ENCODE measurements around the gene SMARCB1. TPM values are rescaled to one million over a fixed set of nuclear protein-coding genes. Genes with fewer than 3 reads are reported as not detected.
A peak's percentile ranks its signal among the peaks of the same experiment; 100 is the strongest.

Gene SMARCB1
- total and polyA plus RNA-seq, 10 donors = 64.2 to 166 (median 85.8) TPM

DNA sequence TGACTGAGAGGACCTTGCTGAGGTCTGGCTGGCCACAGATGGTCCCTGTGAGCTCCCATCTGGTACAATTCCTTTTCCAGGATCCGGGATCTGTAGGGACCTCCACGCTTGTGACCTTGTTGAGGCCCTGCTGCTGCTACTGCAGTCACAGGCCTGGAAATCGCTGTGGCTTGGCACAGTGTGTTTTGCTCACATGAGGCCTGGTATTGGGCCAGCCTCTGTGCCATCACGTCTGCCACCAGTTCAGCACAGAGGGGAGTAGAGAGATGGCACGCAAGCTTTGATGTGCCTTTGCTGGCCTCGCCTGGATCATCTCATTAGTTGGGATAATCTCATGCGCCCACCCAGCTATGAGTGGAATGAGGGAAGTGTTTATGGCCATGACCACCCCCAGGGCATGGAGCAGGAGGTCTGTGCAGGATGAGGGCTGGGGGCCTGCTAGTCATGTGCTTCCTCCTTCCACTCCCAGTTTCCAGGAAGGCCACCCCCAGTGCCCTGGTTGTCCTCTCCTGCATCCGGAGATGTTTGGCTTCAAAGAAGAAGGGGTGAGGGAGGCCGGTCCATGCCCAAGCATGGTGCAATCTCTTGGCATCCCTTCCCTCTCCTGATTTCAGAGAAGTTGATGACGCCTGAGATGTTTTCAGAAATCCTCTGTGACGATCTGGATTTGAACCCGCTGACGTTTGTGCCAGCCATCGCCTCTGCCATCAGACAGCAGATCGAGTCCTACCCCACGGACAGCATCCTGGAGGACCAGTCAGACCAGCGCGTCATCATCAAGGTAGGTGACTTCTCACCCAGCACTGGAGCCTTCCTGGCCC is 29.6 kb downstream of the SMARCB1 start:
- peak; percentile 44 for DNase-seq
- Histone ChIP-seq H3K27ac (no peak overlapping the region), H3K4me1 (peaks cover 5 to 44% (median 27%) of the 10 kb centered on the region in 6 donors), H3K36me3 (peaks cover 4 to 100% (median 67%) of the 10 kb centered on the region in 6 donors), H3K4me3 (no peak overlapping the region), H3K9me3 (no peaks in the 10 kb centered on the region), H3K27me3 (replicated peaks in 1 of 7) (no peaks in the 10 kb centered on the region)
- TF ChIP-seq, protein P1, sequence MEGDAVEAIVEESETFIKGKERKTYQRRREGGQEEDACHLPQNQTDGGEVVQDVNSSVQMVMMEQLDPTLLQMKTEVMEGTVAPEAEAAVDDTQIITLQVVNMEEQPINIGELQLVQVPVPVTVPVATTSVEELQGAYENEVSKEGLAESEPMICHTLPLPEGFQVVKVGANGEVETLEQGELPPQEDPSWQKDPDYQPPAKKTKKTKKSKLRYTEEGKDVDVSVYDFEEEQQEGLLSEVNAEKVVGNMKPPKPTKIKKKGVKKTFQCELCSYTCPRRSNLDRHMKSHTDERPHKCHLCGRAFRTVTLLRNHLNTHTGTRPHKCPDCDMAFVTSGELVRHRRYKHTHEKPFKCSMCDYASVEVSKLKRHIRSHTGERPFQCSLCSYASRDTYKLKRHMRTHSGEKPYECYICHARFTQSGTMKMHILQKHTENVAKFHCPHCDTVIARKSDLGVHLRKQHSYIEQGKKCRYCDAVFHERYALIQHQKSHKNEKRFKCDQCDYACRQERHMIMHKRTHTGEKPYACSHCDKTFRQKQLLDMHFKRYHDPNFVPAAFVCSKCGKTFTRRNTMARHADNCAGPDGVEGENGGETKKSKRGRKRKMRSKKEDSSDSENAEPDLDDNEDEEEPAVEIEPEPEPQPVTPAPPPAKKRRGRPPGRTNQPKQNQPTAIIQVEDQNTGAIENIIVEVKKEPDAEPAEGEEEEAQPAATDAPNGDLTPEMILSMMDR (IDR thresholded peaks at IDR 0.05 in 8 of 11, conservative IDR thresholded peaks at IDR 0.05 in 3 of 11) = no peak
- TF ChIP-seq POLR2AphosphoS5 (IDR thresholded peaks at IDR 0.05) = no peak
- no peak for TF ChIP-seq POLR2A (IDR thresholded peaks at IDR 0.05)
- 89 to 94% (median 90%) methylated on average over 16 to 18 of the region's 18 CpGs for WGBS, 5 donors
- intact Hi-C loops (cut with DNase I; ENCODE audit: low total_unique reads) = no loop called here

GRCh38 chr22:23817146-23817545 is 30.4 kb downstream of the SMARCB1 start:
- no peak overlapping the region for H3K4me3 ChIP-seq
- peaks cover 4 to 100% (median 68%) of the 10 kb centered on the region in 6 donors for H3K36me3 ChIP-seq
- peak; percentile 37 for DNase-seq
- no peaks in the 10 kb centered on the region for H3K9me3 ChIP-seq
- TF ChIP-seq POLR2A (IDR thresholded peaks at IDR 0.05) = no peak
- no peaks in the 10 kb centered on the region for H3K27me3 ChIP-seq (replicated peaks in 1 of 7)
- peaks cover 5 to 45% (median 27%) of the 10 kb centered on the region in 6 donors for H3K4me1 ChIP-seq
- intact Hi-C loops (cut with DNase I; ENCODE audit: low total_unique reads) = no loop called here
- H3K27ac ChIP-seq = no peak overlapping the region
- WGBS, 5 donors = 90 to 98% (median 95%) methylated on average over 6 of the region's 6 CpGs

GRCh38 chr22:23818541-23818940 is 31.8 kb downstream of the SMARCB1 start:
- 51 to 68% (median 62%) methylated on average over 2 of the region's 2 CpGs for WGBS, 5 donors
- no peaks in the 10 kb centered on the region for H3K27me3 ChIP-seq (replicated peaks in 1 of 7)
- no peak overlapping the region for H3K4me3 ChIP-seq
- peaks cover 5 to 45% (median 27%) of the 10 kb centered on the region in 6 donors for H3K4me1 ChIP-seq
- no peaks in the 10 kb centered on the region for H3K9me3 ChIP-seq
- H3K27ac ChIP-seq = peak overlapping the region in 2 of 8 donors; percentile 3 to 50
- DNase-seq = peak; percentile 33
- TF ChIP-seq, protein P1 (IDR thresholded peaks at IDR 0.05 in 8 of 11, conservative IDR thresholded peaks at IDR 0.05 in 3 of 11) = no peak
- intact Hi-C loops (cut with DNase I; ENCODE audit: low total_unique reads) = no loop called here
- H3K36me3 ChIP-seq = peaks cover 4 to 99% (median 72%) of the 10 kb centered on the region in 6 donors

- Histone ChIP-seq H3K9me3 (no peaks in the 10 kb centered on the region), H3K4me3 (no peak overlapping the region), H3K36me3 (peaks cover 4 to 100% (median 91%) of the 10 kb centered on the region in 6 donors), H3K27ac (peak overlapping the region in 4 of 8 donors; percentile 36 to 71 (median 38)), H3K4me1 (peaks cover 5 to 45% (median 27%) of the 10 kb centered on the region in 6 donors), H3K27me3 (replicated peaks in 1 of 7) (no peaks in the 10 kb centered on the region)
- WGBS, 5 donors = 30 to 49% (median 37%) methylated on average over 3 to 4 of the region's 4 CpGs
- TF ChIP-seq POLR2AphosphoS5 (IDR thresholded peaks at IDR 0.05) = peak in 2 of 3 donors; percentile 4 to 35
- TF ChIP-seq POLR2A (IDR thresholded peaks at IDR 0.05) = no peak
- TF ChIP-seq, protein P1 (IDR thresholded peaks at IDR 0.05 in 8 of 11, conservative IDR thresholded peaks at IDR 0.05 in 3 of 11) = no peak
- DNase-seq = peak; percentile 80
- intact Hi-C loops (cut with DNase I; ENCODE audit: low total_unique reads) = no loop called here
Measured at GRCh38 chr22:23820748-23821211, 34.0 kb downstream of the SMARCB1 start.
